Middle frontal gyrus (tissue), 1 donor: ENCODE data around the gene PTCHD4.
"Not testable (repeated sequence)": the region's sequence is repeated elsewhere in the genome, so short reads cannot be mapped to it uniquely, and the experiment has no call there.

Experiments used
- DNase-seq: peaks from one replicate; pipeline ENCODE4 v3.0.0-alpha.2; 2015; ENCODE audit warnings: low spot score; ENCODE audit errors: extremely low spot score

Gene PTCHD4

DNA sequence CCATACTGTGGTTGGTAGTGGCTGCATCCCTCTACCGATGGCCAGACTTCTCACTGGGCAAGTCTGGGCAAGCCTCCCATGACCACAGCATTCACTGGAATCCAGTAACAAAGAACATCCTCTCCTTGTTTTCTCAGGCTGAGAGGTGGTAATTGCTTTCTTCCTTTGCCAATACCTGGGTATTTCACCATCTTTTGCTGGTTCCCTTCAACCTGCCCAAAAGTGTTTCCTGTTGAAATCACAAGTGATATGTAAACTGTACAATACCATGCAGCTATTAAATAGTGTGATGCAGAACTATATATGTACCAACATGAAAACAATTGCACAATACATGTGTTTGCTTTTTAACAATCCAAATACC lies at the start of gene PTCHD4:
Gene PTCHD4 (minus strand): TSS at position 55 of the 364 bp plus-strand sequence. CDS start 42,240 bp downstream, outside the sequence.
- DNase-seq = no peak

DNA sequence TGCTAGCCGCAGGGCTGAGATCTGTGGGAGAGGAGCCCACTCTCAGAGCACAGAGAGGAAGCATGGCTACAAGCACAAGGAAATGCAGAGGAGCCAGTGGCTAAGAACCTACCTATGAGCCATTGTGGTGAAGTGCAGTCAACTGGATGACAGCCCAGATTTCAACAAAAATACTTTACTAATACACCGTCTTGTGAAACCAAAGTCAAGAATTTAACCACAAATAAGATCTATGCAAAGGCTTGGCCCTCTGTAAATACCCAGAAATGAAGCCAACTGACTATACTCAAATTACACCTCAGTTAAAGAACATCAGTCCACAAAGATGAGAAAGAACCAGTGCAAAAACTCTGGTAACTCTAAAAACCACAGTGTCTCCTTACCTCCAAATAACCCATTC lies 40.1 kb upstream of the PTCHD4 start:
- DNase-seq = no peak

DNA sequence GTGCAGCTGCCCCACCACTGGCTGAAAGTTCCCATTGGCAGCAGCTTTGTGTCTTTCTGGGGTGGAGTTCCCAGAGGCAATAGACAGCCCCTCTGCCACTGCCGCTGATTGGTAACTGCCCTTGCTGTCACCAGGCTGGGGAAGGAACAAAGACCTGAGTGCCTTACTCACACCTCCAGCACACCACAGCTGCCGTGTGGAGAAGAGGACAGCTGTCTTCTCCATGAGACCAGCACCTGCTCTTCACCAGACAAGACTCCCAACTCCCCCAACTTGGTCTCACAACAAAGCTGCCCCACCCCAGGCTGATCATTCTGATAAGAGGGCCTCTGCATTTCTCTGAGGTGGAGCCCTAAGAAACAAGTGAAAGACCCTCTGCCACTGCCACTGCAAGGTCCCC lies 39.7 kb upstream of the PTCHD4 start:
- no peak for DNase-seq

DNA sequence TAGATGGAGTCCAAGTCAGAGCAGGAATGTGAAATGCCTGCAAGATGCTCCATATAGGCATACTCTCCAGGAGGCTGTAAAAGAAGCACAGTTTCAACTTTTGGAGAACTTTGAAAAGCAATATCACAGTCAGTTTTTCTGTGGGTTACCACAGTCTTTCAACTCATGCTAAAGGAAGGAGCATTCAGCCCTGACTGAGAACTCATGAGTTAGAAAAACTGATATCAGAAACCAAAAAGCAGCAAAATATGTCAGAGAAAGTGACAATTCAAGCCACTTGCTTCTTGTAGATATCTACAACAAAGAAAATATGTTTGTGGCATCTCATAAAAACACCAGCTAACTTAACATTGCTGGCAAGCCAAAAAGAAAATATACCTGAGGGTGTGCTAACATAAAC lies 36.1 kb upstream of the PTCHD4 start:
- DNase-seq = no peak

DNA sequence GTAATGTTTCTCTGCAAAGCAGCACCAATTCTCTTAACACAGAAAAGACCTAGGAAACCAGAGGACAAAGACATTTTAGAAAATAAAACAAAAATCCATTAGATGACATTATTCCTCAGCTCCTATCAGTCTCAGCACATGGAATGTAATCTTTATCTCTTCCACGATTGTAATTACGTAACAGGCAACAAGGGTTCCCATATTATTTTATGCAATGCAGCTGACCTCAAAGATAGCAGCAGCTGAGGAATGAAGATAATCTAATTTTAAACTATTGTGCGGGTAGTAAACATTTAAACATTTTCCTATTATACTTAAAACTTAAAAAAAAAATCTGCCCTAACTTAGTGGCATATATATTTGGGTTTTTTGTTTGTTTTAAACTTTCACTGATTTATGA lies 33.0 kb upstream of the PTCHD4 start:
- no peak for DNase-seq

DNA sequence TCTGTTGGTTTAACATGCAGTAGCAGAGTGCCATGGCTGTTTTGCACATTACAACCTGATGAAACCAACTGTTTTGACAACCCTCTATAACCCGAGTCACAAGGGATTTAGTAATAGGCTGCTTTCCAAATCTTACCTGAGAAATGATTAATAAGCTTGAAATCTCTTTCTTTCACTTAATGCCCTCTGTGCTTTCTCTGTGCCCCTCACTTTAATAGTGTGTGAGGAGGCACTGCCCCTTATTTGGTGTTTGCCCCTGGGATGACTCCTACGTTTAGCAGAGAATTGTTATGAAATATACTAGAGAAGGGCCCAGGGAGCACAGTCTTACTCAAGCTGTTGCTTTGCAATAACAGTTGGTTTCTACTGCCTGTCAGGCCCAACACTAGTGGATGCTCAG lies 31.0 kb upstream of the PTCHD4 start:
- DNase-seq = no peak

DNA sequence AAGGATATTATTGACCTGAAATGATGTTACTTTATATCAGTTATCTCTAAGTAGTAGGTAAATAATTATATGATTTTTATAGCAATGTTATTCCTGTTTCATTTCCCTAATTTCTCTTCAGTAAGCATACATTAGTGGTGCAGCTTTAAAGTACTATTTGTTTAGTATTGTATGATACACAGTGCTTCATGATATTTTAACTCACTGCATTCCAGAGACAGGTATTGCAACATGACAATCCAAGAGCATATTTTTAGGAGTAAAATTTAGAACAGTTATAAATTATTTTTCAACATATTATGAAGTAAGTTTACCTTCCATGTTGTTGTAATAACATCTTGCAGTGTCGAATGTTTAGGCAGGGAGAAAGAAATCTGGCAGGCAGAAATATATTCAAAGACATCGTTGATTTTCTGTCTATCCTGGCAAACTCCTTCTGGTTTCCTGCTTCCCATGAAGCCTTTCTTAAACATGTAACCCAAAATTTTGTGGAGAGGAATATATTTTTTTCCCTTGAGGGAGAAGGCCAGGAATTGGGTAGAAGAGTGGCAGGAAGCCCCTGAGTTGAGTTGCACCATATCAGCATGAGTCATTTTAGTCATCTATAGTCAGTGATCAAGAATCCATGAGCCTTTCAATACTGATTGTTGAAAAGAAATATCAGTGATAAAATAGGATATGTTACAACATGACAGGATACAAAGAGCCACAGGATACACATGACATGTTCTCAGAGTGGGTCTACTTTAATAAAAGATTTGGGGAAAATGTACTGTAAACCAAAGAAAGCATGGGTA lies 29.0 kb upstream of the PTCHD4 start:
- no peak for DNase-seq

DNA sequence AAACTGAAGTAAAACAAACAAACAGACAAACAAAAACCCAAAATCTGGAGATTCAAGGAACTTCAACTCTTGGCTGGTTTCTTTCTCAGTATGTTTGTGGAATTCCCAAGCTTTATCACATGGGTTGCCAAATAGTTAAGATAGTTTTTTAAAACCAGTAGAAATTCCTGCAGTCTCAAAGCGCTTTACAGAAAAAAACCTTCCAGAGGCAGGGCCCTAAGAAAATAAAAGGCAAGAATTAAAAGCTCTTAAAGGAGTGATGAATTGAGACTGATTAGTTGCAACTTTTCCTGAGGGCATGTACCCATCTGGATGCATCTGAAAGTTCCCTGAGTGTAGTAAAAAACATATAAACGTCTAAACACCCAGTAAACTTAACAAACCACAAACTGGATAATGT lies 25.9 kb upstream of the PTCHD4 start:
- no peak for DNase-seq

DNA sequence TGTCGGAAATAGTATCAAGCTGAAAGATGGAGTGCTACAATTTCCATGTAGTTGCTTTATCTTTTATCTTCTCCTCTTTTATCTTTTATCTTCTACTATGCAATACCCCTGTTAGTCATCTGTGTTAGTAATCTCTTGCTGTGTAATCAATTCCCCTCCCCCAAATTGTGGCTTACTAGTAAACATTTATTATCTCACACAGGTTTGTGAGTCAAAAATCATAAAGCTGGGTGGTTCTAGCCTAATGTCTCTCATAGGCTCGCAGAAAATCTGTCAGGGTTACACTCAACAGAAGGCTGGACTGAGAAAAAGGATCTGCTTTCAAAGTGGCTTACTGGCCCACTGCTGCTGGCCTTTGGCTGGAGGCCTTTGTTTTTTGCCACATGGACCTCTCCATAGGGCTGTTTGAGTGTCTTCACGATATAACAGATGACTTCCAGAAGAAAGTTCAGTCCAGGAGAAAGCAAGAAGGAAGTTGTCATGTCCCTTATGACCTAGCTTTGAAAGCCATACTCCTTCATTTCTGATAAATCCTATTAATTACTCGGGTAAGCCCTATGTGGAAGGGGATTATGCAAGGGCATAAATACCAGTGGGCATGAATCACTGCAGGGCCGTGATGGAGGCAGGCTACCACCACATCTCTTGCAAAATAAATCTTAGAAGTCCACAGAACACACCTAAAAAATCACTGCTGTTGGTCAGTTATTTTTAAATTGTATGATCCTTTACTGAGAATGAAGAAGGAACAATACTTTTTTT lies 24.5 kb upstream of the PTCHD4 start:
- DNase-seq = no peak

DNA sequence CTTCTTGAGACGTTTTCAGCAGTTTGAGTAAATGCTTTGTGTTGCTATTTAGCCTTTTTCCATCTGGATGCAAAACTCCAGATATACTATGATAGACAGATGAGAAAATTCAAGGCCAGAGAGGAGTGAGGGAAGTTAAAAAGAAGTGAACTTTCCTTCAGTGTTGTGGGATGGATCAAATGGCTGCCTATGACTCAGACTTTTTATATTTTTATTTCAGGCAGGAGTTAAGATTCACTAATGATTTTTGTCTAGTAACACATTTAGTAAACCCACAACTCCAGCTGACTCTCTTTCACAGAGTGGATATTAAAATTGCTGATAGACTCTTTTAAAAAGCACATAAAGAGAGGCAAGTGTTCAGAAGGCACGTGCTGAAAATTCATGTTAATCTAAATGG lies 23.2 kb upstream of the PTCHD4 start:
- DNase-seq = no peak

DNA sequence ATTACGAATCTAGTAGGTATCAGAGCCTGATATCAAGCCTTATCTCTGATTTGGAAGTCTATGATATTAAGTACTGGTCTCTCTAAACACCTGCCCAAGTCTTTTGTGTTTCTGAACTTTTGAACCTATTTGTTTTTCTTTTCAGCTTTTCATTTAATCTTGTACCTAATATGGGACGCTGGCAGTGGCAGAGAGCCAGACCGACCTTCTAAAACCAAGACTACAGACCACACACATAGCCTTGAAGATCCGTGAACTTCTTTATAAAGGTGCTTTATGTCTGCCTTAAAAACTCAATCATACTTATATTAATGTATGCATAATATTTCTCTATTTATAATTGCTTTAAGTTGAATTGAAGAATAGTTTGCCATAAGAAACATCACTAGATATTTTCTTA lies 12.6 kb upstream of the PTCHD4 start:
- DNase-seq = no peak

DNA sequence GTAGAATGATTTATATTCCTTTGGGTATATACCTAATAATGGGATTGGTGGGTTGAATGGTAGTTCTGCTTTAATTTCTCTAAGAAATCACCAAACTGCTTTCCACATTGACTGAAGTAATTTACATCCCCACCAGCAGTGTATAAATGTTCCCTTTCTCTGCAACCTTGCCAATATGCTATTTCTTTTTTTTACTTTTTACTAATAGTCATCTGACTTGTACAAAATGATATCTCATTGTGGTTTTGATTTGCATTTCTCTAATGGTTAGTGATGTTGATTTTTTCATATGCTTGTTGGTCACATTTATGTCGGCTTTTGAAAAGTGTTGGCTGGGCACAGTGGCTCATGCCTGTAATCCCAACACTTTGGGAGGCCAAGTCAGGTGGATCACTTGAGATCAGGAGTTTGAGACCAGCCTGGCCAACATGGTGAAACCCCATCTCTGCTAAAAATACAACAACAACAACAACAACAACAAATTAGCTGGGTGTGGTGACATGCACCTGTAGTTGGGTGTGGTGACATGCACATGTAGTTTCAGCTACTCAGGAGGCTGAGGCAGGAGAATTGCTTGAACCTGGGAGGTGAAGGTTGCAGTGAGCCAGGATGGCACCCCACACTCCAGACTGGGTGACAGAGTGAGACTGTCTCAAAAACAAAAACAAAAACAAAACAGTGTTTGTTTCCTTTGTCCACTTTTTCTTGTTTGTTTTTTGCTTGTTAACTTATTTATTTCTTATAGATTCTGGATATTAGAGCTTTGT lies 11.2 kb upstream of the PTCHD4 start:
- DNase-seq = not testable (repeated sequence)

DNA sequence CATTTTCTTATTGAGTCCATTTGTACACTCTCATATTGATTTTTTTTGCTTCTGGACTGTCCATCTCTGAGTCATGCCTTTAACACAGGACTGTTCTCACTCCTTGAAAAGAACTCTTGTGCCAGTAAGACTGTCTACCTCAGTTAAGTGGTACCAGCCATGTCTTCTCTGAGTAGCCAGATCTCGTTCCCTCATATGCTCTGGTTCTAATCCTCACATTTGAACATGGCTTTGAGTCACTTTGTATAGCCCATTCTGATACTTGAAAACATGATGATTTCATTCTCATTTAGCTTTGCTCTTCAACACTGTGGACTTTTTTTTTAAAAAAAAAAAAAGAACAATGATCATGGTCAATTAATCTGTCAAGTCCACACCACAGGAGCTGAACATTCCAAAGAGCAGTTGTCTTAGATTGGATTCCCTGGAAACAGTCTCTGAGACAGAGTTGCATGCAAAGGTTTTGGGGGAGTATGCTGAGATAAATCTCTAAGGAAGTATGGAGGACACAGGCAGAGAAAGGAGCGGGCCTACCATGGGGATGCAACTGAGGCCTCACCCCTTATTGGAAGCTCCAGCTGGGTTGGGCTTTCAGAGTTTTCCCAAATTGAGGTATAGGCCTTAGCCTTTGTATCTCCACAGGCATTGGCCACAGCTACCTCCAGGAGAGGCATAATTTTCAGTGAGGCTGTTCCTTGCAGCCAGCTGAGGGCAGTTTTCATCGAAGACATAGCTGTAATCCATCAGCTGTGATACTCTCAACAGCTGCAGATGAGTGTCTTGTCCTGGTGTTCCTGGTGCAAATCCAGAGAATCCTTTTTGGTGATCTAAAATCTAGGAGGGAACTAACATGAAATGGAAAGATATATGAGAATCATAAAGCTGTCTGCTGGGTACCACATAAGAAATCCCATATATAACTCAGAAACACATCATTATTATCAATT lies 6.0 kb upstream of the PTCHD4 start:
- DNase-seq = no peak

DNA sequence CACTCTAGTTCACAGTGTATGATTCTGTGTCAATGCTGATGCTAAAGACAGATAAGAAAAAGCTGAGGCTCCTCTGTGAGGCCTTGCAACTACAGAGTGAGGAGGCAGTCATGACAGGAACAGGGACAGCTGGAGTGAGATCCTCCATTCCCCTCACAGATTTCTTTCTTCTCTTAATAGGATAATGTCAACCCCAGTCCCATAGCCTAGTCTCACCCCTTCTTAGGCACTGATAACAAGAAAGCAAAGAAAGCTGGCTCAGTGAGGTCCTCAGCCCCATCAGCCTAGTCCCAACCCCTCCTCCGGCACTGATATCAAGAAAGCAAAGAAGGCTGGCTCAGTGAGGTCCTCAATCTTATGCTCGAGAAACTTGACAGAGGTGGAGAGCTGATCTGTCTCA lies 2.1 kb upstream of the PTCHD4 start:
- no peak for DNase-seq

DNA sequence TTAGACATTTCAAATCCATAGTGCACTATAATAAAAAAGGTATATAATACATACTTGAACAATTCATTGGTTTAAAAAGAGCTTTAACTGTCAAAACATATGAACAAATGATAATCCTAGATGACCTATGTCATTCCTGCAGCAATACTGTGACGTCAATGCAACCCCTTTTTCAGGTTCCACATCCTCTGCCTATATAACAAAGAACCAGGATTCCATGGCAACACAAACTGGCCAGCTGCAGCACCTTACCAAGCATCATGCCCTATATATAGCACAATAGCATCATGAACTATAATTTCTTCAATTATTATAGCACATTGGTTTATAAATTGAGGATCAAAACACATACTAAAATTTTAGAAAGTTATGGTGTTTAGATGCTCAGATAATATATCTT lies 578 bp upstream of the PTCHD4 start:
- no peak for DNase-seq

DNA sequence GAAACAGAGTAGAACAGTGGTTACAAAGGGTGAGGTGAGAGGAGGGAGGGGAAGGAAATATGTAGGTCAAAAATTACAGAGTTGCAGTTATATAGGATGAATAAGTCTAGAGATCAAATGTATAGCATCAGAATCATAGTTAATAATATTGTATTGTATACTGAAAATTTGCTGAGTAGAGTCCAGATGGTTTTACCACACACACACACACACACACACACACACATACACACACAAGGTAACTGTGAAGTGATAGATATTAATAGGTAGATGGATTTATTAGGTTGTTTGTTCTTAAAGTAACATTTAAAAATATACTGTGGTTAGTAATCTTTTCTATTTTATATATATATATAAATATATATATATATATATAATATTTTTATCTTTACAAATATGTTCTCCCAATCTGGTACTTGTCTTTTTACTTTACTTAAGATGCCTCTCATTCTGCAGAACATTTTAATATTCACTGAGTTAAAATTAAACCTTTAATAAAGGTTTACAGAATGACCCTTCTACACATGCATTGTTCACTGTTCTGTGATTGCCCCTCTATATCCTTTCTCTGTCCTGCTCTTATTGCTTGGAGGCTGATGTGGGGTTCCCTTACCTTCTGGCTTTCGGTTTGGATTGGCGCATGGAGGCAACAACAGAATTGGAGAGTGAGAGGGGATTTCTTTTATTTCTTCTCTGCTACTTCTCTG lies 408 bp downstream of the PTCHD4 start:
- no peak for DNase-seq

DNA sequence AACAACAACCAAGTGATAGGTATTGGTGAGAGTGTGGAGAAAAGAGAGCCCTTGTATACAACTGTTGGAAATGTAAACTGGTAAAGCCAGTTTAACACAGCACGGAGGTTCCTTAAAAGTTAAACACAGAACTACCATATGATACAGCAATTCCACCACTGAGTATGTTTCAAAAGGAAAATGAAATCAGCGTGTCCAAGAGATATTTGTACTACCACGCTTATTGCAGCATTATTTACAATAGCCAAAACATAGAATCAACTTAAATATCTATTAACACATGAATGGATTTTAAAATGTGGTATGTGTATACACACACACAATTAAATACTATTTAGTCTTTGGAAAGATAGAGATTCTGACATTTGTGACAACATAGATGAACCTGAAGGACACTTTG lies 1.1 kb downstream of the PTCHD4 start:
- no peak for DNase-seq

DNA sequence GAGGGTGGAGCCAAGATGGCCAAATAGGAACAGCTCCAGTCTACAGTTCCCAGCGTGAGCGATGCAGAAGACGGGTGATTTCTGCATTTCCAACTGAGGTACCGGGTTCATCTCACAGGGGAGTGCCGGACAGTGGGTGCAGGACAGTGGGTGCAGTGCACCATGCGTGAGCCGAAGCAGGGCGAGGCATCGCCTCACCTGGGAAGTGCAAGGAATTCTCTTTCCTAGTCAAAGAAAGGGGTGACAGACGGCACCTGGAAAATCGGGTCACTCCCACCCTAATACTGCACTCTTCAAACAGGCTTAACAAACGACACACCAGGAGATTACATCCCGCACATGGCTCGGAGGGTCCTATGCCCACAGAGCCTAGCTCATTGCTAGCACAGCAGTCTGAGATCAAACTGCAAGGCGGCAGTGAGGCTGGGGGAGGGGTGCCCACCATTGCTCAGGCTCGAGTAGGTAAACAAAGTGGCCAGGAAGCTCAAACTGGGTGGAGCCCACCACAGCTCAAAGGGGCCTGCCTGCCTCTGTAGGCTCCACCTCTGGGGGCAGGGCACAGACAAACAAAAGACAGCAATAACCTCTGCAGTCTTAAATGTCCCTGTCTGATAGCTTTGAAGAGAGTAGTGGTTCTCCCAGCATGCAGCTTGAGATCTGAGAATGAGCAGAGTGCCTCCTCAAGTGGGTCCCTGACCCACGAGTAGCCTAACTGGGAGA lies 8.4 kb downstream of the PTCHD4 start:
- not testable (repeated sequence) for DNase-seq

DNA sequence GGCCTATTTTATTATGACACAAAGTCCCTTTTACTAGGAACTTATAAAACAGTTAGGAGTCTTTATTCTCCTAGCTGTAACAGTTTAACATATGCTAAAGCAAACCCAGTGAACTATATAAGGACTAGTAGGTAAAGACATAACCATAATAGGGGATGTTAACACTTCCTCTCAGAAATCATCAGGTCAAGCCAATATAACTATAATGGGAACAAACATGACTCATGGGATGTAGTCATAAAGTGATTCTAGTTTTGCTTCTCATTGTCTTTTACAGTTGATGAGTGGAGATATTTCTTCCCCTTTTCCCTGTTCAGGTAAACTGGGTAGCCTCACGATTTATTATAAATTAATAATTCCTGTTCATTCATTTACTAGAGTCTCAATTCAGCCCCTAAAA lies 9.7 kb downstream of the PTCHD4 start:
- no peak for DNase-seq

DNA sequence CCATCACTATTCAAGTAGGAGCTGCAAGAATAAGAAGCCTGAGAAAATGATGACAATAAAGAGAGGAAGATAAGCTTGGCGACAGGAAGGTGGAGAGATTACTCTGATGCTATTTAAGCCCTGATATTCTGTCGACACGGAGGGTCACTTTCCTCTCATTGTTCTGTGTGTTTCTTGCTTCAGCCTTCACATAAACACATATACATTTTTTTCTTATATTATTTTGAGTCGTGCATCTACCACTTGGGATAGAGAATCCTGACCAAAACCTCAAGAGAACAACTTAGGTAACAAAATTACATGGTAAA lies 10.5 kb downstream of the PTCHD4 start:
- no peak for DNase-seq
